ENCODE measurements around the gene REG1A.

Gene REG1A, protein sequence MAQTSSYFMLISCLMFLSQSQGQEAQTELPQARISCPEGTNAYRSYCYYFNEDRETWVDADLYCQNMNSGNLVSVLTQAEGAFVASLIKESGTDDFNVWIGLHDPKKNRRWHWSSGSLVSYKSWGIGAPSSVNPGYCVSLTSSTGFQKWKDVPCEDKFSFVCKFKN

DNA sequence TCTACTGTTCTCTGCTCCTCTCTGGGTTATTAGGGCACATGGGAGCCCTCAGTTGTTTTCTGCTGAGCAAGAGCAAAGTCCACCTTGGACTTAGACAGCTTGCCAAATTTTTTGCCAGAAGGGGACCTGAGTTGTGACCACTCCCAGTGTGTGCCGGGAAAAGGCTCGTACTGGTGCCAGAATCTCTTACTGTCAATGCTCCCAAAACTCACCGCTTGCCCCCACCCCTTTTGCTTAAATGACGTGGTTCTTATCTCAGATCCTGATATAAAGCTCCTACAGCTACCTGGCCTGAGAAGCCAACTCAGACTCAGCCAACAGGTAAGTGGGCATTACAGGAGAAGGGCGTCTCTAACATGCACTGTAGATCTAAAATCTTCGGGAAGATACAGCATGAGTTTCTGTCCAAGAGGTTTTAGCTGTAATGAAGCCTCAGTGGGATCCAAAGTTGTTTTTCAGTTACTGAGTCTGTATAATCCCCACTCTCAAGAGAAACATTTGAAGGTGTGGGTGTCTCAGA lies at the start of gene REG1A:
TSS of gene REG1A (plus strand) at position 295 of the 520 bp plus-strand sequence. CDS start 374 bp downstream, outside the sequence.
- DNase-seq (ENCODE audit: low spot score): no peak

DNA sequence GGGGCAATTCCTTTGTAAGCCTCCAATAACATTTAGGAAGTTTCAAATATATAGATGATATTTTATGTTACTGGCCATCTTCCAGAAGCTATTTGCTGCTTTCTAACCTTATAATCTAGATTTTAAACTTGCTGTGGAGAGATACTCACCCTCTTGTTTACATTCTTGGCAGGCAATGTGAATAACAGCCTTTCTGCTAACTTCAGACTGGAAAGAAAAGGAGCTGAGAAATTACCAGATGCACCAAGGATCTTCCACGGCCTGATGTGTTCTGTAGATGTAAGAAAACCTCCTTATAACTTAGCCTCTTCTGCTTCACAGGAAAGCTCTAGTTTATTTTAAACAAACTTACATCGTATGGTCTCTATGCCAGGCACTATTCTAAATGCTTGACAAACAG lies 49.2 kb upstream of the REG1A start:
- no peak for DNase-seq (ENCODE audit: low spot score)

DNA sequence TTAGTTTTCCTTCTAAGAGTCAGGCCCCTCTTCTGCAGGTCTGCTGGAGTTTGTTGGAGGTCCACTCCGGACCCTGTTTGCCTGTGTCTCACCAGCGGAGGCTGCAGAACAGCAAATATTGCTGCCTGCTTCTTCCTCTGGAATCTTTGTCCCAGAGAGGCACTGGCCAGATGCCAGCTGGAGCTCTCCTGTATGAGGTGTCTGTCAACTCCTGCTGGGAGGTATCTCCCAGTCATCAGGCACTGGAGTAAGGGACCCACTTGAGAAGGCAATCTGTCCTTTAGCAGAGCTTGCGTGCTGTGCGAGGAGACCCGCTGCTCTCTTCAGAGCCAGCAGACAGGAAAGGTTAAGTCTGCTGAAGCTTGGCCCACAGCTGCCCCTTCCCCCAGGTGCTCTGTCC lies 37.3 kb upstream of the REG1A start:
- DNase-seq (ENCODE audit: low spot score): no peak

DNA sequence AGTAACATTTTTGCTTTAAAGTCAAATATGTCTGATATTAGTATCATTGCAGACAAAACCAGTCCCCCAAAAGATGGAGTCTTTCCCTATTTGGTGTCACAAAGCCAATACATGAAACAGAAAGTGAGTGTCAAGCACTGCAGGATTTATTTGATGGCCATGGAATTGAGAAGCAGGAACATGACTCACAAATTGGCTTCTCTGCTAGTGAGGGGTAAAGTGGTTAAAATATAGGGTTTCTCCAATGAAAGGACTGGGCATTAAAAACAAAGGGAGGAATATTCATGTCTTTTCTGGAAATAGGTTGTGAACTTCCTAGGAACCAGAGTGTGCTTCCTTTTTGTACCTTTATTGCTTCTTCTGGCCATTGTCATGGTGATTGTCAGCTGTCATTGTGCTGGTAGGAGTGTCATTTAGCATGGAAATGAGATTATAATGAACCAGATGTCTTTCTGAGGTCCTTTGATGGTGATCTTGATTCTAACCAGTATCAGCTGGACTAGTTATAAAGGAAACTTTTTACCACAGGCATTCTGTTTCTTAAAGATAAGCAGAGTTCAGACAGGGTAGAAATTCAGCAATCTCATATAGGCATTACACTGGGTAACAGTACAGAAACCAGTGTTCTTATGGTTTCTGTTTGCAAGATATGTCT lies 36.6 kb upstream of the REG1A start:
- DNase-seq (ENCODE audit: low spot score): no peak

DNA sequence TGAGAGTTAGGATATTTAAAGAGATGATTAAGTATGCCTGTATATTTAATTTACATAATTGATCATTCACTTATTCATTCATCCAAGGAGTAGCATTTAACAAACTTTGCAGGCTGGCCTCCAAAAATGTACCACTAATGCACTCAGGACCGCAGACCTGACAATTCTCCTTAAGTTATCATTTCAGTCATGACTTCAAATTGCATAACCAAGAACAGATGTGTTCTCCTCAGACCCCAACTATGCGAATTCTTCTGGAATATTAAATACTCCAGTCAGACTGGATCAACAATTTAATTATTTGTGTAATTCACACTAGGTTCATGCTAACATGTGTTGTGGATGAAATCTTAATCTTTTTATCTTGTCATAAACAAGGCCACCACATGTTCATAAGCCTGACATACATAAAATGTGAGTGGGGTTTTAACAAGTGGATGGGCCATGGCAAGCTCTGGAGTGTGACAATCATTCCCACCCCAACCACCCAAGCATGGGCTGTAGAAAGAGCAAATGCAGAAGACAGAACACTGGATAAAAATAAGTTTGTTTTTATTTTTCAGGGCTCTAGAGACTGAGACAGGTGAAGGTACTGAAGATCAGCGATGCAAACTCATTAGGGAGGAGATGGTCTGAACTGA lies 35.7 kb upstream of the REG1A start:
- no peak for DNase-seq (ENCODE audit: low spot score)

DNA sequence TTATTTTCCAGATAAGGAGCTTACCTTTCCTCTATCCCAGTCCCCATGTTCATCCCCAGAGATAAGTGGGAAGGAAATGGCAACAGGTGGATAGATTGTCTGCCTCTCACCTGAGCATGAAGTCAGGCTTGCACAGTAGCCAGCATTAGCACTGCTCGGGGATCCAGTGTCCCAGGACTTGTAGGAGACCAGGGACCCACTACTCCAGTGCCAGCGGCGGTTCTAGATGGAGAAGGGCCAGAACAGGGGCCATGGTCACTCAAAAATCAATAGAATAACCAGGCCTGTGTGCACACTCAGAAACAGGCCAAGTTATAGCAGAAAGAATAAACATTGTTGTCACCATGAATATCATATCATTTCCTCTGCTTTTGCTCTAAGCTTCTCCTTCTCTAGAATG lies 34.9 kb upstream of the REG1A start:
- no peak for DNase-seq (ENCODE audit: low spot score)

DNA sequence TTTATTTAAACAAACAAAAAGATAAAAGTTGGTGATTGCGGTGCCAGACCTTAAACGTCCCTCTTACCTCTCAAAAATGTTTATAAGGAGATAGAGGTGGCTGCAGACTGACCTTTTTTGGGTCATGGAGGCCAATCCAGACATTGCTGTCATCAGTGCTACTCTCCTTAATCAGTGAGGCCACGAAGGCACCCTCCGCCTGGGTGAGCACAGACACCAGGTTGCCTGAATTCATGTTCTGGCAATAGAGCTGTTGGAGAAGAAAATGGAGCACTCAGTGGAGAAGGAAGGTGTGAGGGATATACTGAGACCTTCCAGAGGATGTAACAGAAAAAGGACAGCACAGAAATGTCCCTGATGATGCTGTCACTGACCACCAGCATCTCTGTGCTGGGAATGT lies 34.0 kb upstream of the REG1A start:
- DNase-seq (ENCODE audit: low spot score): no peak

DNA sequence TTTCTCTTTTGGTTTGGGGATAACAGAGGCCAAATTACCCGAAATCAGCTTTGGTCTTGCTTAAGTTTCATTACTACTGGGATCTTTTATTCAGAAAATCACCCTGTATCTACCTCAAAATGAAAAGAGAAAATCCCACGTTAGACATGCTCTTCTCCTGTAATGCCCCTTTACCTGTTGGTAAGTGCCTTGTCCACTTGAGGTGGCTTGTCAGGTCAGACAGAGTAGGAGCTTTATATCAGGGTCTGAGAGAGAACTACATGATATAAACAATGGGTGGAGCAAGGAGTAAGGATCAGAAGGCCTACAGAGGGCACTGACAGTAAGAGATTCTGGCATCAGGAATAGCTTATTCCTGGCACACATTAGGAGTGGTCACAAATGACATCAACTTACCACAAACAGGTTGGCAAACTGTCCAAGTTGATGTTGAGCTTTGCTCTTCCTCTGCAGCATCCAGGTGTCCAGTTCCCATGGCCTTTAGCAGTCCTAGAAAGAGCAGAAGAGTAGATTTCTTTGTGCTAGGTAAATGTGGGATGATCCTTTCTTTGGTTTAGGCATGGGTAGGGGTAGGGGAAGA lies 32.4 kb upstream of the REG1A start, which contains the start of gene REG1B:
TSS of gene REG1B (minus strand) at position 209 of the 580 bp plus-strand sequence. CDS start 381 bp downstream, outside the sequence.
- no peak for DNase-seq (ENCODE audit: low spot score)

DNA sequence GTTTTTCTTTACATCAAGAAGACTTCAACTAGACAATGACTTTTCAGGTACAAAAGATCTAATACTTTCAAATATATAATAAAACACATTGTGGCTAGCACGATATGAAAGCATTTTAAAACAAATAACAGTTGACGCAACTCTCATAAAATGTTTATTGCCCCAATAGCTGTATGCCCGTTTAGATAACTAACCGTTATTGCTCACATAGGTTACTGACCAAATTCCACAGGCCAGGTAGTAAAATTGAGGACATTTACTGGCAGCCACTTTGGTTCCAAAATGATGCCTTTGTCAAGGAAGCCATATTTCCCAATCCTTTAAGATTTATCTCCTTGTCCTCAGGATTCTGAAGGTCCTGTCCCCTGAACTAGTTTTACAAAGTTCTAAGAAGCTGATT lies 29.6 kb upstream of the REG1A start:
- no peak for DNase-seq (ENCODE audit: low spot score)

DNA sequence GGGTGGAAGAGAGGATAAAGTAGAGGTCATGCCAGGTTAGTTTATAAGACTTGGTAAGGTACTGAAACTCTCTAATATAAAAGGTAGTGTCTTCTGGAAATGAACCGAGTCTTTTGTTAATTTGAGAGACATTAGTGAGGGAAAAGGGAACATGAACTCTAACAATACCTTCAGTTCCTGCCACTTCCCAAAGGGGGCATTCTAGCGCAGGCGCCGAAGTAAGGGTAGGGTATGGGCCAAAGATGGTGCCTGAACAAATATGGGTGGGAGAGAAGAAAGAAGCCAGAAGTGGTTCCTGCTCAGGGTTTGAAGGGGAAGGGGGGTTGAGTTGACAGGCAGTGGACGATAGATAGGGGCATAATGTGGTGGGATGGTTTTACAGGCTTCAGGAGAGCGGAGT lies 22.4 kb upstream of the REG1A start:
- no peak for DNase-seq (ENCODE audit: low spot score)

DNA sequence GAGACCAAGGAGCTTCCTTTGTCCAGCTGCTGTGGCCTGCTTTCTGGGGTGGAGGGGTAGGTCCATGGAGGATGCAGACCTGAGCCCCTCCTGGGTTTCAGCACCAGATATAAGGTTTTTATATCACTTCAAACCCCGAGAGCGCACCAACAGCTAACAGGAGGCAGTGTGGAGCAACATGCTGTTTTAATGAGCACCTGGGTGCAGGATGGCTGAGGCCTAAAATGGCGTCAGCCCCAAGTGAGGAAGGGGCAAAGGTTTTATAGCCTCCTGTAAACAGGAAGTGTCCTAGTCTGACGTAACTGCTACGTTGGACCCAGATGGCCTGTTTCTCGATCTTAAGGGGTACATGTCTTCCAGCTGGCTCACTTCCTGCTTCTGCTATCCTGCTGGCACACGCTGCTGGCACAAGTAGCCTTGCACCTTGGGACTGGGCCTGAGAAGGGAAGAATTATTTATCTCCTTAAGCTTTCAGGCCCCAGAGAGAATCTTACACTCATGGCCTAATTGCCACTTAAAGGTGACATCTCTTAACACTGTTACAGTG lies 21.1 kb upstream of the REG1A start:
- DNase-seq (ENCODE audit: low spot score): no peak

DNA sequence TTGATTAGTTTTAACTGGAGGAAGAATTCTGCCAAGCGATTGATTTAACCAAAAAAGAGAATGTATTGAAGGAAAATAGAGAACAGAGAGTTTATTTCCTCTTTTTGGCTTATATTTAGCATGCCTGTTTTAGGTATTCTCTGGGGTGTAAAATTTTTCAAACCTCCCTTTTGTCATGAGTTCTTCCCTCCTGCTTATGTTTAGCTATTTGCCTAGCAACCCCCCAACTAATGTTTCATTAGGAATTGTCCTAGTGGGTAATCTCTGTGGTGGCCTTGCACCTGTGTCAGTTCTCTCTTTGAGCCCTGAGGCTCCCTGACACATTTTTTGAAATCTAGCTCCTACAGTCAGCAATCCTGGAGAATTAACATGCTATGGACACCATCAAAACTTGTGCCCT lies 20.0 kb upstream of the REG1A start:
- no peak for DNase-seq (ENCODE audit: low spot score)

DNA sequence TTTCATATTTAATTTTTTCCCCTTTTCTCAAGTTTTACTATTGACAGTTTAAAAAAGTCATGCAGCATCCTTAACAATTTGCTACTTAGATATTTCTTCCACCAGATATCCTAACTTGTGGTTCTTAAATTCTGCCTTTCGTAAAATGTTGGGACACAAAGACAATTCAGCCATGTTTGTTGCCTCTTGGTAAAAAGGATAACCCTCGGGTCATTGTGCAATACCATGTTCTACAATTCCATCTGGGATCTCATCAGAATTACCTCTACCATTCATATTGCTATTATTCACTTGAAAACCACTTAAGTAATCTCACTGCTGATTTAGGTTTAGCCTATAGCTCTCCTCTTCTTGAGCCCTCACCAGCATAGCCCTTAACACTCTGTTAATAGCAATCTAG lies 19.3 kb upstream of the REG1A start:
- DNase-seq (ENCODE audit: low spot score): no peak

DNA sequence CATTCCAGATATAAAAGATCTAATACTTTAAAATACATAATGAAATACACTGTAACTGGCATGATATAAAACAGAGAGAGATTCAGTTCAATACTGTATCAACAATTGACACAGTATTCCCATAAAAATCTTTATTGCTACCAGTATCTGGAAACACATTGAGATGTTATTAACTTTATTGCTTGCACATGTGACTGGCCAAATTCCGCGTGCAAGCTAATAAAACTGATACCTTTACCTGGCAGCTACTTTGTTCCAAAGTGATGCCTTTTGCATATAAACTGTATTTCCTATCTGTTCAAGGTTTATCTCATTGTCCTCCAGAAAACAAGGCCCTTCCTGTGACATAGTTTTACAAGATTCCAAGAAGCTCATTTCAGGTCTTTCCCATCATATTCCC lies 17.1 kb upstream of the REG1A start:
- DNase-seq (ENCODE audit: low spot score): no peak

DNA sequence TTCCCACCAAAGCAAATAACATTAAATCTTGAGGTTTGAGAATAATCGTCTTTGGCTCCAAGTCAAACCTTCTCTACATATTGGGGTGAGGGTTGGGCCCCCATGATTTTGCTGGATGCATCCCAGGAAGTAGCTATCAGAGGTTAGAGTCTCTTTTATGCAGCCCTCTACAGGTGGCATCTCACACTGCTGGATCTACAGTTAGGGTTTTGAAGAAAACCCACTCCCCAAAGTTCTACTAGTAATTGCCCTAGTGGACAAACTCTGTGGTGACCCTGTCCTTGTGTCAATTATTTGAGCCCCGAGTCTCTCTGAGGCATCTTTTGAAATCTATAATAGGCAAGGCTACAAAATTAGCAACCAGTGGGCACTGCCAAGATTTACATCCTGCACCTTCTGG lies 15.0 kb upstream of the REG1A start:
- DNase-seq (ENCODE audit: low spot score): no peak

DNA sequence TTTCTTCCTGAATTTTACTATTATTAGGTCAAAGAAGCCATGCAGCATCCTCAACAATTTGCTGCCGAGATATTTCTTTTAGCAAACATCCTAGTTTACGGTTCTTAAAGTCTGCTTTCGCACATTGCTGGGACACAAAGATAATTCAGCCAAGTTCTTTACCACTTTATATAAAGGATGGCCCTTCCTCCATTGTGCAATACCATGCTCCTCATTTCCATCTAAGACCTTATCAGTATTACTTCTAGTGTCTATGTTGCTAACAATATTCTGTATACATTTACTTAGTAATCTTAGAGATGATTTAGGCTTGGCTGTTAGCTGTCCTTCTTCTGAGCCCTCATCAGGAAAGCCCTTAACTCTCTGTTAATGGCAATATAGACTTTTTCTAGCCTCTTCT lies 8.0 kb upstream of the REG1A start:
- no peak for DNase-seq (ENCODE audit: low spot score)

DNA sequence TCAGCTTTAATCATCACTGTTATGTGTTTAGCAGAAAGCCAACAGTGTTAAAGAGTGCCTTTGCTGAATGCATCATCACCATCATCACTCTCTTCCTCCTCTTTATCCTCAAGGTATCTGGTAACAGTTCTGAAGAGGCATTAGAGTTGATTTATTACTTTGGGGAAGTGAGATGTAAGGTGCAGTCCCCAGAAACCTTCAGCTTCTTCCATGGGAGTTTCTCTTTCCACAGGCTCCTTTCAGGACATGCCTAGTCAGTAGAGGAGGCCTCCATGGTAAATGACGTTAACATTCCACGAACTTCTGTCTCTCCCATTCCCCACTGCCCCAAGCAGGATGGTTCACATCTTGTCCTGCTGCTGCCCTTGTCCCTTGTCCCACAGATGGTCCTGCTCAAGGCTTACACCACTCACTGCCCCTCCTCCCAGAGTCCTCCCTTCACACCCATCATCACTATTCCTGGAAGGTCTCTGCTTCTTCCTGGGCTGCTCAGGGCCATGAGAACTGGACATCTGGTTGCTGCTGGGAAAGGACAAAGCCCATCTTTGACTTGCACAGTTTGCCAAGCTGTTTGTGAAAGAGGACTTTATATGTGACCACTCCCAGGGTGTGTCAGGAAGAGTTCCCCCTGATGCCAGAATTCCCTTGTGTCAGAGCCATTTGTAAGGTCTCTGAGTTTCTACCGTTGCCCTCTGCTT lies 5.3 kb upstream of the REG1A start:
- DNase-seq (ENCODE audit: low spot score): no peak

DNA sequence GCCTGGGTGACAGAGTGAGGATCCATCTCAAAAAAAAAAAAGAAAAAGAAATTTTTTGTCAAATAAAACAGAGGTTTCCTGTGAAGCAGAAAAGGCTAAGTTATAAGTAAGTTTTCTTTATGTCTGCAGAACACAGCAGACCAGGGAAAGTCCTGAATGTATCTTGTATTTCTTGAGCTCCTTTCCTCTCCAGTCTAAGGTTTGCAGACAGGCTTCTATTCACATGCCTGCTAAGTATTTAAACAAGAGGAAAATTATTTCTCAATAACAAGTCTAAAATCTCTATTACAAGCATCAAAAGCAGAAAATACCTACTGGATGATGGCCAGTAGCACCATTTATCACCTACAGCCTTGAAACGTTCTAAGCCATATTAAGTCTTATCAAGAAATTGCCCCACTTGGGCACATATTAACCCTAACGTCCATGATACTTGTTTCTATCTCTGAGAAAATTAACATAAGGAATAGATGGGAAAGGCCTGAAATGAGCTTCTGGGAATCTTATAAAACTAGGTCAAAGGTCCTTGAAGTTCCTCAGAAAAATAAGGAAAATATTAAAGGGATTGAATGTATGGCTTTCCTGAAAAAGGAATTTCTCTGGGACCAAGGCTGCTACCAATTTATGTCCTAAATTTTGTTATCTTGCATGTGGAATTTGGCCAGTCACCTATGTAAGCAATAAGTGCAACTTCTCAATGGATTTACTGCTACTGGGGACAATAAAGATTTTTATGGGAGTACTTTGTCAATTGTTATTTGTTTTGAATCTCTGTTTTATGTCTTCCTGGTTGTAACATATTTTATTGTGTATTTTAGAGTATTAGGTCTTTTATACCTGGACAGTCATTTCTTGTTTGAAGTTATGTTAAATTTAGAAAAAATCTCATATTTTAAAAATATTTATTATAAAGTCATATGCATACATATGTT lies 3.0 kb upstream of the REG1A start:
- no peak for DNase-seq (ENCODE audit: low spot score)

DNA sequence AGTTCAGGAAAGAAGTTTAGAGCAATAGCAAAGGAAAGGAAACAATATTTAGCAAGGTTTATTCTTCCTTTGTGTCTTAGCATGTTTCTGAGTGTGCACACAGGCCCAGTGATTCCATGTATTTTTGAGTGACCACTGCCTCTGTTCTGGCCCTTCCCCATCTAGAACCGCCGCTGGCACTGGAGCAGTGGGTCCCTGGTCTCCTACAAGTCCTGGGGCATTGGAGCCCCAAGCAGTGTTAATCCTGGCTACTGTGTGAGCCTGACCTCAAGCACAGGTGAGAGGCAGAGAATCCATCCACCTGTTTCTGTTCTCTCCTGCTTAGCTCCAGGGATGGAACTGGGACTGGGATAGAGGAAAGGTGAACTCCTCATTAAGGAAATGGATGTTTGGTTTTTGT lies 2.4 kb downstream of the REG1A start:
- DNase-seq (ENCODE audit: low spot score): no peak

DNA sequence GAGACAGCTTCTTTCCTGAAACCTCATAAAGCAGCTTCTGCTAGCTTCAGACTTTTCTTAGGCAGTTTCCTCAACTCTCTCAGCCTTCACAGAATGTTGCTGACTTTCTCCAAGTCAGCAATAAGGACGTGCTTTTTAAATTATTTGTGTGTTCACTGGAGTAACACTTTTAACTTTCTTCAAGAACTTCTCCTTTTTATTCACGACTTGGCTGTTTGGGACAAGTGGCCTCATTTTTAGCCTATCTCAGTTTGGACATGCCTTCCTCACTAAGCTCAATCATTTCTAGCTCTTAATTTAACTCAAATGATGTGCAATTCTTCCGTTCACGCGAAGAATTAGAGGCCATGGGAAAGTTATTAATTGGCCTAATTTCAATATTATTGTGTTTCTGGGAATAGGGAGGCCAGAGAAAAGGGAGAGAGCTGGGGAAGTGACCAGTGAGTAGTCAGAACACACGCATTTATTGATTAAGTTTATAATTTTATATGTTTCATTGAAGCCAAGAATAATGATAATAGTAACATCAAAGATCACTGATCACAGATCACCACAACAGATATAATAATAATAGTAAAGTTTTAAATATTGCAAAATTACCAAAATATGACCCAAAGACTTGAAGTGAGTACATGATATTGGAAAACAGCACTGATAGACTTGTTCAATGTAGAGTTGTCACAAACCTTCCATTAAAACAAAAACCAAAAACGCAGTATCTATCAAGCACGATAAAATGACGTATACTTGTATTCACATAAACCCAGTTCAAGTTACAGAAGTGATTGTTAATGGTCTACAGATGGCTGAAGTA lies 4.8 kb downstream of the REG1A start:
- DNase-seq (ENCODE audit: low spot score): no peak
